Left lung (tissue), 10 donors: ENCODE data around the gene ATOX1. TPM values are rescaled to one million over a fixed set of nuclear protein-coding genes. Genes with fewer than 3 reads are reported as not detected.

Experiments used
- ATAC-seq: fragments of 200-7000 bp; cut with Tn5 transposase; one replicate; pipeline ENCODE4 v1.9.1; 2020; ENCODE audit warnings: moderate library complexity
- DNase-seq, 4 donors: peaks; one replicate each; pipeline ENCODE4 v3.0.0-alpha.2; 2013 to 2020
- H3K27ac ChIP-seq, 2 donors: fragments of 200-600 bp; sonication (generic) in 1 of 2; one replicate each; pipeline versions ENCODE4 v1.5.0 to v1.8.0; 2020 to 2021
- H3K27me3 ChIP-seq, 2 donors: fragments of 200-600 bp; sonication (generic) in 1 of 2; one replicate each; pipeline versions ENCODE4 v1.5.0 to v1.8.0; 2020 to 2021
- H3K36me3 ChIP-seq, 2 donors: fragments of 200-600 bp; sonication (generic) in 1 of 2; one replicate each; pipeline versions ENCODE4 v1.5.0 to v1.8.0; 2020 to 2021
- H3K4me1 ChIP-seq, 2 donors: fragments of 200-600 bp; one replicate each; pipeline ENCODE4 v1.8.0; 2021
- H3K4me3 ChIP-seq, 2 donors: fragments of 200-600 bp; sonication (generic) in 1 of 2; one replicate each; pipeline versions ENCODE4 v1.5.0 to v1.8.0; 2020 to 2021; ENCODE audit warnings: mild to moderate bottlenecking in 1 of 2
- H3K9me3 ChIP-seq, 2 donors: fragments of 200-600 bp; sonication (generic) in 1 of 2; one replicate each; pipeline versions ENCODE4 v1.5.0 to v1.8.0; 2020 to 2021
- intact Hi-C, 2 donors: fragments of 100-400 bp; cut with DNase I; formaldehyde crosslinking; loops; one replicate each; pipeline versions ENCODE4 v1.11.2 to v1.14.2; 2022
- polyA plus RNA-seq, 6 donors: library from polyadenylated mRNA; unstranded; fragments of 120-200 nt; gene quantifications; one replicate each; pipeline ENCODE4 v1.2.1, GENCODE V29; 2013; ENCODE audit not compliant: insufficient read length in 6 of 6
- total RNA-seq, 2 donors: library from RNA; stranded (reverse); fragmentation: NEBNext Ultra II Directional; extraction: Animal tissue kit (Norgen Biotek cat#: 25700); gene quantifications; one replicate each; pipeline ENCODE4 v1.2.1, GENCODE V29; 2021
- TF ChIP-seq, protein P1 (sequence below), 2 donors: fragments of 200-600 bp; sonication (generic) in 1 of 2; IDR thresholded peaks; one replicate each; pipeline versions ENCODE4 v1.5.0 to v1.8.0; 2021; ENCODE audit warnings: antibody characterized with exemption in 2 of 2
- donor health status: DM: no; HTN: yes; CAD: no.
- donor health status: DM: no; HTN: no; CAD: no.

The ATOX1 gene
- total and polyA plus RNA-seq, 8 donors, result 58.4 to 89.7 (median 73.2) TPM

GRCh38 chr5:151775025-151775606 is 16.7 kb upstream of the ATOX1 start:
- H3K4me3 ChIP-seq, result peak overlapping the region in 1 of 2 donors; percentile 76
- peak overlapping the region in 1 of 2 donors; percentile 16 for H3K27ac ChIP-seq
- DNase-seq (no peak), ATAC-seq (no peak)
- H3K27me3 ChIP-seq, result no peaks in the 10 kb centered on the region
- intact Hi-C loops, result no loop called here
- TF ChIP-seq, protein P1, sequence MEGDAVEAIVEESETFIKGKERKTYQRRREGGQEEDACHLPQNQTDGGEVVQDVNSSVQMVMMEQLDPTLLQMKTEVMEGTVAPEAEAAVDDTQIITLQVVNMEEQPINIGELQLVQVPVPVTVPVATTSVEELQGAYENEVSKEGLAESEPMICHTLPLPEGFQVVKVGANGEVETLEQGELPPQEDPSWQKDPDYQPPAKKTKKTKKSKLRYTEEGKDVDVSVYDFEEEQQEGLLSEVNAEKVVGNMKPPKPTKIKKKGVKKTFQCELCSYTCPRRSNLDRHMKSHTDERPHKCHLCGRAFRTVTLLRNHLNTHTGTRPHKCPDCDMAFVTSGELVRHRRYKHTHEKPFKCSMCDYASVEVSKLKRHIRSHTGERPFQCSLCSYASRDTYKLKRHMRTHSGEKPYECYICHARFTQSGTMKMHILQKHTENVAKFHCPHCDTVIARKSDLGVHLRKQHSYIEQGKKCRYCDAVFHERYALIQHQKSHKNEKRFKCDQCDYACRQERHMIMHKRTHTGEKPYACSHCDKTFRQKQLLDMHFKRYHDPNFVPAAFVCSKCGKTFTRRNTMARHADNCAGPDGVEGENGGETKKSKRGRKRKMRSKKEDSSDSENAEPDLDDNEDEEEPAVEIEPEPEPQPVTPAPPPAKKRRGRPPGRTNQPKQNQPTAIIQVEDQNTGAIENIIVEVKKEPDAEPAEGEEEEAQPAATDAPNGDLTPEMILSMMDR (IDR thresholded peaks at IDR 0.05), result no peak
- no peaks in the 10 kb centered on the region for H3K9me3 ChIP-seq
- peaks cover 0 to 20% of the 10 kb centered on the region in 2 donors for H3K36me3 ChIP-seq
- H3K4me1 ChIP-seq, result peaks cover 13 to 74% of the 10 kb centered on the region in 2 donors

GRCh38 chr5:151773951-151774350 is 15.5 kb upstream of the ATOX1 start:
- H3K4me3 ChIP-seq, result peak overlapping the region; percentile 76 to 79
- peaks cover 0 to 18% of the 10 kb centered on the region in 2 donors for H3K36me3 ChIP-seq
- no peak for DNase-seq
- no peaks in the 10 kb centered on the region for H3K27me3 ChIP-seq
- TF ChIP-seq, protein P1 (IDR thresholded peaks at IDR 0.05), result no peak
- ATAC-seq, result no peak
- H3K4me1 ChIP-seq, result peaks cover 13 to 68% of the 10 kb centered on the region in 2 donors
- H3K27ac ChIP-seq, result no peak overlapping the region
- H3K9me3 ChIP-seq, result no peaks in the 10 kb centered on the region
- intact Hi-C loops, result no loop called here

GRCh38 chr5:151772846-151773561 is 14.6 kb upstream of the ATOX1 start:
- H3K4me3 ChIP-seq, result peak overlapping the region; percentile 76 to 79
- no peak for ATAC-seq
- H3K27ac ChIP-seq, result peak overlapping the region; percentile 94 to 100
- no peak for DNase-seq
- intact Hi-C loops, result no loop called here
- TF ChIP-seq, protein P1 (IDR thresholded peaks at IDR 0.05), result no peak
- peaks cover 13 to 61% of the 10 kb centered on the region in 2 donors for H3K4me1 ChIP-seq
- H3K36me3 ChIP-seq, result peaks cover 0 to 8% of the 10 kb centered on the region in 2 donors
- no peaks in the 10 kb centered on the region for H3K9me3 ChIP-seq
- no peaks in the 10 kb centered on the region for H3K27me3 ChIP-seq

- ATAC-seq, result peak; percentile 12
- Histone ChIP-seq H3K27me3 (no peaks in the 10 kb centered on the region), H3K27ac (peak overlapping the region; percentile 94 to 100), H3K9me3 (no peaks in the 10 kb centered on the region), H3K4me3 (peak overlapping the region; percentile 76 to 79), H3K4me1 (peaks cover 13 to 53% of the 10 kb centered on the region in 2 donors), H3K36me3 (peaks cover 0 to under 1% of the 10 kb centered on the region in 2 donors)
- intact Hi-C loops, result no loop called here
- TF ChIP-seq, protein P1 (IDR thresholded peaks at IDR 0.05), result no peak
- DNase-seq, result peak; percentile 36 to 85 (median 51)
These were observed 13.8 kb upstream of the ATOX1 start for GRCh38 chr5:151772029-151772845.
